HepG2 (cell line): ENCODE measurements around the gene HNRNPL. TPM values are rescaled to one million over a fixed set of nuclear protein-coding genes. Genes with fewer than 3 reads are reported as not detected.

ENCODE experiments used
- BRF2 ChIP-seq: sonication (generic); formaldehyde crosslinking; IDR thresholded peaks from 2 replicates; pipeline ENCODE4 v1.8.1; 2022; ENCODE audit warnings: mild to moderate bottlenecking, missing genetic modification reagents
- ELF4 ChIP-seq: sonication (generic); formaldehyde crosslinking; IDR thresholded peaks from 2 replicates; pipeline ENCODE4 v1.5.0; 2020; ENCODE audit warnings: missing genetic modification reagents, mild to moderate bottlenecking, moderate library complexity, borderline replicate concordance
- FOXO4 ChIP-seq: sonication (generic); formaldehyde crosslinking; conservative IDR thresholded peaks from 2 replicates; pipeline ENCODE4 v1.8.1; 2023; ENCODE audit warnings: missing genetic modification reagents
- KIAA2018 ChIP-seq: sonication (generic); formaldehyde crosslinking; IDR thresholded peaks from 2 replicates; pipeline ENCODE4 v1.5.0; 2020; ENCODE audit warnings: mild to moderate bottlenecking, missing genetic modification reagents, borderline replicate concordance
- MAFK ChIP-seq, 2 experiments: IDR thresholded peaks in 1 of 2; conservative IDR thresholded peaks in 1 of 2; 2 replicates each; pipeline ENCODE4 v1.6.1; 2011; ENCODE audit warnings: improper control_type of control experiment in 2 of 2, low read length in 2 of 2
- NFKBIZ ChIP-seq: IDR thresholded peaks from 2 replicates; pipeline ENCODE4 v1.6.1; 2018; ENCODE audit warnings: missing genetic modification reagents, missing compliant biosample characterization
- PHF5A ChIP-seq: IDR thresholded peaks from one replicate; pipeline ENCODE4 v1.6.1; 2018; ENCODE audit warnings: low read depth, missing genetic modification reagents; ENCODE audit not compliant: unreplicated experiment
- PRDM4 ChIP-seq: sonication (generic); formaldehyde crosslinking; IDR thresholded peaks from 2 replicates; pipeline ENCODE4 v1.9.0; 2021; ENCODE audit warnings: missing genetic modification reagents, borderline replicate concordance
- SP1 ChIP-seq, 2 experiments: fragments of 450-650 bp in 1 of 2; sonication (generic) in 1 of 2; formaldehyde crosslinking in 1 of 2; IDR thresholded peaks; 2 replicates each; pipeline versions ENCODE4 v1.4.0 to v1.6.1; 2016 to 2020; ENCODE audit warnings: missing genetic modification reagents in 1 of 2
- ZC3H13 ChIP-seq: sonication (generic); formaldehyde crosslinking; IDR thresholded peaks from 2 replicates; pipeline ENCODE4 v1.8.1; 2023; ENCODE audit warnings: mild to moderate bottlenecking, missing genetic modification reagents, moderate library complexity
- ZNF17 ChIP-seq: sonication (generic); formaldehyde crosslinking; IDR thresholded peaks from 2 replicates; pipeline ENCODE4 v1.5.0; 2020; ENCODE audit warnings: mild to moderate bottlenecking, missing genetic modification reagents
- ZNF274 ChIP-seq: sonication (generic); formaldehyde crosslinking; IDR thresholded peaks from 2 replicates; pipeline ENCODE4 v1.5.1; 2020; ENCODE audit warnings: mild to moderate bottlenecking, missing genetic modification reagents
- ZNF354B ChIP-seq: sonication (generic); formaldehyde crosslinking; IDR thresholded peaks from 2 replicates; pipeline ENCODE4 v1.8.0; 2022; ENCODE audit warnings: mild to moderate bottlenecking, missing genetic modification reagents
- ZNF672 ChIP-seq: sonication (generic); formaldehyde crosslinking; IDR thresholded peaks from 2 replicates; pipeline ENCODE4 v1.8.1; 2022; ENCODE audit warnings: missing genetic modification reagents
- ZNF83 ChIP-seq: sonication (generic); formaldehyde crosslinking; IDR thresholded peaks from 2 replicates; pipeline ENCODE4 v1.4.0; 2020; ENCODE audit warnings: missing genetic modification reagents, mild to moderate bottlenecking, borderline replicate concordance
- ZSCAN30 ChIP-seq: sonication (generic); formaldehyde crosslinking; IDR thresholded peaks from 2 replicates; pipeline ENCODE4 v1.5.0; 2020; ENCODE audit warnings: mild to moderate bottlenecking, missing genetic modification reagents
- polyA plus RNA-seq, 8 experiments: library from polyadenylated mRNA; depleted of rRNA in 3 of 8; stranded (reverse) in 7 of 8; unstranded in 1 of 8; fragments of >200 nt; fragmentation: Illumina TruSeq in 4 of 8; extraction: Trizol in 4 of 8; gene quantifications; 2 replicates each; pipeline versions ENCODE4 v1.2.1 to v1.2.3, GENCODE V29; 2011 to 2016; ENCODE audit warnings: low read depth in 4 of 8, missing spikeins in 1 of 8, mixed read lengths in 1 of 8; ENCODE audit not compliant: insufficient read depth in 1 of 8
- total RNA-seq, 5 experiments: library from RNA; depleted of rRNA; stranded (reverse); fragments of >200 nt; fragmentation: Illumina TruSeq; extraction: Trizol; gene quantifications; 2 replicates each; pipeline ENCODE4 v1.2.3, GENCODE V29; 2016; ENCODE audit warnings: low read depth in 1 of 5

Gene HNRNPL
- total and polyA plus RNA-seq, 2 of the 13 experiments (the other 11 are each of a cell fraction or from before 2014, with no cell fraction given): 156 to 278 TPM

GRCh38 chr19:38849147-38849859 is 483 bp downstream of the HNRNPL start (continued):
- no peak for TF ChIP-seq SP1 (IDR thresholded peaks at IDR 0.05)
- no peak for TF ChIP-seq SP1 (CRISPR knock-in tag; IDR thresholded peaks at IDR 0.05)
- TF ChIP-seq BRF2: no peak
- no peak for TF ChIP-seq ZSCAN30 (CRISPR knock-in tag)
- TF ChIP-seq FOXO4 (CRISPR knock-in tag): no peak
- TF ChIP-seq ZNF274 (CRISPR knock-in tag): no peak
- TF ChIP-seq ZNF354B: no peak
- no peak for TF ChIP-seq ZNF672 (CRISPR knock-in tag)
- no peak for TF ChIP-seq ZNF83 (CRISPR knock-in tag)
- TF ChIP-seq PHF5A (CRISPR knock-in tag): no peak
- TF ChIP-seq ELF4: no peak; the same call in 1 of the 2 replicates
- no peak for TF ChIP-seq KIAA2018 (CRISPR knock-in tag)
- TF ChIP-seq ZNF17 (CRISPR knock-in tag): no peak
- no peak for TF ChIP-seq PRDM4
- TF ChIP-seq ZC3H13 (CRISPR knock-in tag): peak; percentile 83; the same call in 1 of the 2 replicates
- no peak for TF ChIP-seq MAFK (conservative IDR thresholded peaks at IDR 0.05 in 1 of 2, IDR thresholded peaks at IDR 0.05 in 1 of 2; ENCODE audit: low read length in 2 of 2)
- TF ChIP-seq NFKBIZ (CRISPR knock-in tag): peak; percentile 64; the same call in 1 of the 2 replicates
